ENCODE measurements around the gene MATR3.

DNA sequence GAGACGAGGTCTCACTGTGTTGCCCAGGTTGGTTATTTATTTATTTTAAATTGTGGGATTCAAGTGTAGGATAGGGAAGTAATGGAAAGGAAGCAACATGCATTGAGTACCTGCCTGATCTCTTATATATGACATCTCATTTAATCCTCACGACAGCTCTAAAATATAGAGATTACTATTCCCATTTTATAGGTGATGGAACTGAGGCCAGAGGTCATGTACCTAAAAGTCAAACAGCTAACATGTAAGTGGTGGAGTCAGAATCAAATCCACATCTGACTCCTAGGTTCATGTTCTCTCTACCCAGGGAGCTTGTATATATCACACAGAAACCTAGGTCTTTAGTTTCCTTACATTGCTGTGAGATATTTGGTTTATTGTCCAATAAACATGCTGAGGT lies 26.1 kb upstream of the MATR3 start:
- TF ChIP-seq, protein P1, sequence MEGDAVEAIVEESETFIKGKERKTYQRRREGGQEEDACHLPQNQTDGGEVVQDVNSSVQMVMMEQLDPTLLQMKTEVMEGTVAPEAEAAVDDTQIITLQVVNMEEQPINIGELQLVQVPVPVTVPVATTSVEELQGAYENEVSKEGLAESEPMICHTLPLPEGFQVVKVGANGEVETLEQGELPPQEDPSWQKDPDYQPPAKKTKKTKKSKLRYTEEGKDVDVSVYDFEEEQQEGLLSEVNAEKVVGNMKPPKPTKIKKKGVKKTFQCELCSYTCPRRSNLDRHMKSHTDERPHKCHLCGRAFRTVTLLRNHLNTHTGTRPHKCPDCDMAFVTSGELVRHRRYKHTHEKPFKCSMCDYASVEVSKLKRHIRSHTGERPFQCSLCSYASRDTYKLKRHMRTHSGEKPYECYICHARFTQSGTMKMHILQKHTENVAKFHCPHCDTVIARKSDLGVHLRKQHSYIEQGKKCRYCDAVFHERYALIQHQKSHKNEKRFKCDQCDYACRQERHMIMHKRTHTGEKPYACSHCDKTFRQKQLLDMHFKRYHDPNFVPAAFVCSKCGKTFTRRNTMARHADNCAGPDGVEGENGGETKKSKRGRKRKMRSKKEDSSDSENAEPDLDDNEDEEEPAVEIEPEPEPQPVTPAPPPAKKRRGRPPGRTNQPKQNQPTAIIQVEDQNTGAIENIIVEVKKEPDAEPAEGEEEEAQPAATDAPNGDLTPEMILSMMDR (conservative IDR thresholded peaks at IDR 0.05; ENCODE audit: low read depth, low read length) = no peak
- TF ChIP-seq EZH2 (IDR thresholded peaks at IDR 0.05; ENCODE audit: low read length, unreplicated experiment) = no peak
- no peak for TF ChIP-seq EZH2phosphoT487 (IDR thresholded peaks at IDR 0.05; ENCODE audit: borderline replicate concordance, low read length)

Measured in PC-3 (cell line).